ENCODE results near the gene GPR78. TPM values are rescaled to one million over a fixed set of nuclear protein-coding genes. Genes with fewer than 3 reads are reported as not detected.

Gene GPR78
- total RNA-seq, 1 donor from 2014 or later, result 0.21 TPM

DNA sequence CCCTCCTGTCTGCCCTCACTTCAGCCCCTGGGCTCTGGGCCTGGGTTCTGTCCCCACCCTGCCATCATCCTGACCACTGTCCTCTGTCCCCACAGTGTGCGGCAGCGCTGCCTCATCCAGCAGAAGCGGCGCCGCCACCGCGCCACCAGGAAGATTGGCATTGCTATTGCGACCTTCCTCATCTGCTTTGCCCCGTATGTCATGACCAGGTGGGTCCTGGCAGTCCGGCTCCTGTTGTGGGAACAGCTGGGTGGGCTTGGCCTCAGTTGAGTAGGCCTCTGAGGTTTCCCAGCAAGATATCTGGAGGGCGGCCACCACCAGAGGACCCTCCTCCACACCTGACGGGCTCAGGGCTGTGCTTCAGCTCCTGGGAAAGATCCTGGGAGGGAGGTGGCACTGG is 2.2 kb downstream of the GPR78 start:
- Histone ChIP-seq H3K27me3 (ENCODE audit: low read depth) (peaks cover 65% of the 10 kb centered on the region), H3K4me1 (no peaks in the 10 kb centered on the region), H3K4me3 (no peak overlapping the region), H3K9me3 (no peaks in the 10 kb centered on the region), H3K36me3 (no peaks in the 10 kb centered on the region), H3K27ac (no peak overlapping the region)
- TF ChIP-seq, protein P1, sequence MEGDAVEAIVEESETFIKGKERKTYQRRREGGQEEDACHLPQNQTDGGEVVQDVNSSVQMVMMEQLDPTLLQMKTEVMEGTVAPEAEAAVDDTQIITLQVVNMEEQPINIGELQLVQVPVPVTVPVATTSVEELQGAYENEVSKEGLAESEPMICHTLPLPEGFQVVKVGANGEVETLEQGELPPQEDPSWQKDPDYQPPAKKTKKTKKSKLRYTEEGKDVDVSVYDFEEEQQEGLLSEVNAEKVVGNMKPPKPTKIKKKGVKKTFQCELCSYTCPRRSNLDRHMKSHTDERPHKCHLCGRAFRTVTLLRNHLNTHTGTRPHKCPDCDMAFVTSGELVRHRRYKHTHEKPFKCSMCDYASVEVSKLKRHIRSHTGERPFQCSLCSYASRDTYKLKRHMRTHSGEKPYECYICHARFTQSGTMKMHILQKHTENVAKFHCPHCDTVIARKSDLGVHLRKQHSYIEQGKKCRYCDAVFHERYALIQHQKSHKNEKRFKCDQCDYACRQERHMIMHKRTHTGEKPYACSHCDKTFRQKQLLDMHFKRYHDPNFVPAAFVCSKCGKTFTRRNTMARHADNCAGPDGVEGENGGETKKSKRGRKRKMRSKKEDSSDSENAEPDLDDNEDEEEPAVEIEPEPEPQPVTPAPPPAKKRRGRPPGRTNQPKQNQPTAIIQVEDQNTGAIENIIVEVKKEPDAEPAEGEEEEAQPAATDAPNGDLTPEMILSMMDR (IDR thresholded peaks at IDR 0.05), result no peak
- intact Hi-C loops (cut with DNase I), result no loop called here
- DNase-seq (no peak), ATAC-seq (no peak)

DNA sequence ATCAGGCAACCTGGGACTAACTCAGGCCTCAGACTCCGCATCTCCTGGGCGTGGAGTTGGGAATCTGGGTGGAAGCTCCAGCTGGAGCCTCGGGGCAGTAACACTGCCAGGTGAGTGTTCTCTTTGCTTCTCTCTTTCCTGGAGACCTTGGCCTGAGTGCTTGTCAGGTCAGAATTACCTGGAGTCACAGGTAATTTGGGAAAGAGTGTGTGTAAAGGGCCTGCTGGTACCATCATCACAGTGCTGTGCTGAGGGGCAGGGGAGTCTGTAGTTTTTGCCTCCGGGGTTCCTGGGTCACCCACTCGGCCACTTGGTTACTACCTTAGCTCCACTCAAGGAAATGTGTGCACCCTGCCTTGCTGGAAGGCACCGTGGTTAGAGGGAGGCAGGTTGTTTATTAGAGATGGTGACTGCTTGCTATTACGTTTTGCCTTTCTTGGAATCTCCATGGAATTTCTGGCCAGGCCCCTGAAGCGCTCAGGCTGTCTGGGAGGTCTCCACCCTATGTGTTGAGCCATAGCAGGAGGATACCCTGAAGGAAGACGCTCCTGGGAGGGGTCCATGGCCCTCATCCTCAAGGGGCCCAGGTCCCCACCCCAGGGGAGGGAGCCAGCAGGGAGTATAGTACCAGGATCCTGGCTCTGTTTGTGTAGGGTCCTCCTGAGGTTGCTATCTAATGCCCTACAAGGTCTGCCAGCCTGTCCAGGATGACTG is 2.9 kb downstream of the GPR78 start:
- DNase-seq, result no peak
- no peak for ATAC-seq
- Histone ChIP-seq H3K36me3 (no peaks in the 10 kb centered on the region), H3K4me1 (no peaks in the 10 kb centered on the region), H3K9me3 (no peaks in the 10 kb centered on the region), H3K27ac (no peak overlapping the region), H3K27me3 (ENCODE audit: low read depth) (peaks cover 66% of the 10 kb centered on the region), H3K4me3 (no peak overlapping the region)
- intact Hi-C loops (cut with DNase I), result no loop called here
- TF ChIP-seq, protein P1 (IDR thresholded peaks at IDR 0.05), result no peak

DNA sequence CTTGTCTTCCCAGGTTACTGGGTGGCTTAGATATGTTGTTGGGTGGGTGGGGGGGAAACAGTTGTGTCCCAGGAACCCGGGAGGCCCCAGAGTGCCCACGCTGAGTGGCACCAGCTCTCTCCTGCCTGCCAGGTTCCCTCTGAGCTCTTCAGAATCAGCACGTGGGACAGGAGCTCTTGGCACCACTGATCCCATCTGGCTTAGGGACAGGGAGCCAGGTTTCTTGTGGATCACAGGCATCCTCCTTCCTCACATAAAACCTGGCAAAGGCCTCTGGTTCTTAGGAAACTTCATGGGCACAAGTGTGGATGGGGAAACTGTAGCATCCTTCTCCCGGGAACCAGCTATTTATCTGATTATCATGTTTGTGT is 3.4 kb downstream of the GPR78 start:
- DNase-seq, result no peak
- H3K9me3 ChIP-seq, result no peaks in the 10 kb centered on the region
- TF ChIP-seq, protein P1 (IDR thresholded peaks at IDR 0.05), result no peak
- intact Hi-C loops (cut with DNase I), result no loop called here
- ATAC-seq, result no peak
- peaks cover 66% of the 10 kb centered on the region for H3K27me3 ChIP-seq (ENCODE audit: low read depth)
- no peak overlapping the region for H3K27ac ChIP-seq
- no peak overlapping the region for H3K4me3 ChIP-seq
- no peaks in the 10 kb centered on the region for H3K4me1 ChIP-seq
- H3K36me3 ChIP-seq, result no peaks in the 10 kb centered on the region

DNA sequence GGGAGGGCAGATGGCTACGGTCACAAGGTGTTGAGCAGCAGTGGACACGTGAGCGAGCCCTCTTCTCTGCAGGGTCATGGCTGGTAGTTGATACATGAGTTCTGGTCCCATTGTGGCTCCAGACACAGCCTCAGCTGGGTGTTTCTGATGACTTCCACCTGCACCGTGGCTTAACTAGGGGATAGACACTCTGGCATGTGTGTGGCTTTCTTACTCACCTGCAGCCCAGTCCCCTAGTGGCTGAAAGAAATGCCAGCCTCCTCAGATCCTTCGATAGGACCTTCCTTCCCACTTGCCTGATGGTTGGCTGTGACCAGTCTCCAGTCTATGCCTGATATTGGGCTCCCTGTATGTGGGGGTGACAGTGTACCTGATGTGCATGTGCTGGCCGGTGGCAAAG is 5.0 kb downstream of the GPR78 start:
- DNase-seq, result no peak
- intact Hi-C loops (cut with DNase I), result no loop called here
- Histone ChIP-seq H3K4me1 (no peaks in the 10 kb centered on the region), H3K36me3 (no peaks in the 10 kb centered on the region), H3K9me3 (no peaks in the 10 kb centered on the region), H3K4me3 (no peak overlapping the region), H3K27ac (no peak overlapping the region), H3K27me3 (ENCODE audit: low read depth) (peaks cover 63% of the 10 kb centered on the region)
- TF ChIP-seq, protein P1 (IDR thresholded peaks at IDR 0.05), result no peak
- ATAC-seq, result no peak

DNA sequence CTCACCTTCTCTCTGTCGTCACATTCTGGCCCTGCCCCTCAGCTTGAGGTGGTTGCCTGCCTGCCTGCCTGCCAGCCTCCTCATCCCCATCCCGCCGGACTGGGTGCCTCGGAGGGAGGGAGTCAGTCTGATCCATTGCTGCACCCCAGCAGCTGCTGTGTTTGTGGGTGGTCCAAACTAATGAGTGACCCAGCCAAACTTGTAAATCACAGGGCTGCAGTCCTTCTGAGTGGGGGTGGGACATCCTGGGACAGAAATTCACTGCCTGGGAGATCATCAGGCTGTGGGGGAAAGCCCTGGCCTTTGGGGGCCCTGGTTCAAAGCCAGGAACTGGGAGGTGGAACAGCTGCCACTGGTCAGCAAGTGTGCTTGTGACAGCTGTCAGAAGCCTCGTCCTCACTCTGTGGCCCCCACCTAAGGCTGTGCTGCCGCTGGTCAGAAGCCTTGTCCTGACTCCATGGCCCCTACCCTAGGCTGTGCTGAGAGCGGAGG is 5.6 kb downstream of the GPR78 start:
- ATAC-seq (no peak), DNase-seq (peak; percentile 32)
- Histone ChIP-seq H3K4me1 (no peaks in the 10 kb centered on the region), H3K9me3 (no peaks in the 10 kb centered on the region), H3K27ac (no peak overlapping the region), H3K36me3 (no peaks in the 10 kb centered on the region), H3K4me3 (no peak overlapping the region), H3K27me3 (ENCODE audit: low read depth) (peaks cover 62% of the 10 kb centered on the region)
- intact Hi-C loops (cut with DNase I), result no loop called here
- TF ChIP-seq, protein P1 (IDR thresholded peaks at IDR 0.05), result no peak
